ENCODE data around the gene FRMD1.

DNA sequence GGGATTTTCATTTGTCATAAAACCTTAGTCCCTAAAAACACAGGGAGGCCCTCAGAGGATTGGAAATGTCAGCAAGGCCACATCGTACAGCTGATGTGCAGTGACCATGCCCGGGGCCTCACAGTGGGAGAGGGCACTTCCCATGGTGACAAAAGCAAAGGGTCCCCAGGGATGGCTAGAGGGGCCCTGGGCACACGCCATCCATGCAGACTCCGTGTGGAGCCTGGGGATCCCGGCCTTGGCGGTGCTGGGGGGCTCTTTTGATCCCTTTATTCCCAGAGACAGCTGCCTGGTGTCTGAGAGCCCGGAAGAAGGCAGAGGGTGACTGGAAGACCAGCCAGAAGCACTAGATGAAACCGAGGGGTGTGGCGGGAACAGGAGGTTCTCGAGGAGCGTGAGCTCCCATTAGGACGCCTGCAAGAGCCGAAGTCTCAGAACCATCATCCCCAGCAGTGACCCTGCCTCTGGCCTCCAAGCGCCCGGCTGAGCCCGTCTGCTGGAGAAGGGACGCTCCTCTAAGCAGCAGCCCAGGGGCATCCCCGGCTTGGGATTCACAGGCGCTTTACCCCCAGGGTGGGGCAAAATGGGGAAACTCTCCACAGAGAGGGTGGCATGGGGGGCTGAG is 49.1 kb upstream of the FRMD1 start:
- TF ChIP-seq, protein P1, sequence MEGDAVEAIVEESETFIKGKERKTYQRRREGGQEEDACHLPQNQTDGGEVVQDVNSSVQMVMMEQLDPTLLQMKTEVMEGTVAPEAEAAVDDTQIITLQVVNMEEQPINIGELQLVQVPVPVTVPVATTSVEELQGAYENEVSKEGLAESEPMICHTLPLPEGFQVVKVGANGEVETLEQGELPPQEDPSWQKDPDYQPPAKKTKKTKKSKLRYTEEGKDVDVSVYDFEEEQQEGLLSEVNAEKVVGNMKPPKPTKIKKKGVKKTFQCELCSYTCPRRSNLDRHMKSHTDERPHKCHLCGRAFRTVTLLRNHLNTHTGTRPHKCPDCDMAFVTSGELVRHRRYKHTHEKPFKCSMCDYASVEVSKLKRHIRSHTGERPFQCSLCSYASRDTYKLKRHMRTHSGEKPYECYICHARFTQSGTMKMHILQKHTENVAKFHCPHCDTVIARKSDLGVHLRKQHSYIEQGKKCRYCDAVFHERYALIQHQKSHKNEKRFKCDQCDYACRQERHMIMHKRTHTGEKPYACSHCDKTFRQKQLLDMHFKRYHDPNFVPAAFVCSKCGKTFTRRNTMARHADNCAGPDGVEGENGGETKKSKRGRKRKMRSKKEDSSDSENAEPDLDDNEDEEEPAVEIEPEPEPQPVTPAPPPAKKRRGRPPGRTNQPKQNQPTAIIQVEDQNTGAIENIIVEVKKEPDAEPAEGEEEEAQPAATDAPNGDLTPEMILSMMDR (IDR thresholded peaks at IDR 0.05; ENCODE audit: poor library complexity), result no peak
- TF ChIP-seq EZH2 (IDR thresholded peaks at IDR 0.05; ENCODE audit: borderline replicate concordance), result no peak

All from hepatocyte (in vitro differentiated cells).